HG02943 (cell line): ENCODE results near the gene ARHGEF5.

Experiments used
- ATAC-seq: cut with Tn5 transposase; IDR thresholded peaks from one replicate; pipeline ENCODE4 v1.9.1; 2021; ENCODE audit warnings: mild to moderate bottlenecking, low read depth, moderate library complexity; ENCODE audit not compliant: unreplicated experiment

The ARHGEF5 gene

DNA sequence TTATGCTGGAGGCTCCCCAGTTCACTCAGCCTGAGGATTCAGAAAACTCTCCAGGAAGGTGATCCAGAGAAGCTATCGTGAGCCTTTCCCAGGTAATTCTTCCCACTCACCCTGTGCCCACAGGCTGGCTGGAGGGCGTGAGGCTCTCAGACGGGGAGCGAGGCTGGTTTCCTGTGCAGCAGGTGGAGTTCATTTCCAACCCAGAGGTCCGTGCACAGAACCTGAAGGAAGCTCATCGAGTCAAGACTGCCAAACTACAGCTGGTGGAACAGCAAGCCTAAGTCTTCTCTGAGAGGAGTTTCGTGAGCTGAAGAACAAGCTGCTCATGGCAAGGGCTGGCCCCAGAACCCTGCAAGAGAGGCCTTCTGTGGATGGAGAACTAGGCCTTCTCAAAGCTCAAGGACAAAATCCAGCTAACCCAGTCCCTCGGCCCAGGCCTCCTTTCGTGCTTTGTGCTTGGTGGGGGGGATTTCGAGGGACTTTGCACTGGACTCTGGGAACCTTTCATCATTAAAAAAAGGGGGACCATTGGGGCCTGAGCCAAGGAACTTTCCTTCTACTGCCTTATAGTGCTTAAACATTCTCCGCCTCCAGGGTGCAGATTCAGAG is 24.7 kb downstream of the ARHGEF5 start:
- no peak for ATAC-seq

DNA sequence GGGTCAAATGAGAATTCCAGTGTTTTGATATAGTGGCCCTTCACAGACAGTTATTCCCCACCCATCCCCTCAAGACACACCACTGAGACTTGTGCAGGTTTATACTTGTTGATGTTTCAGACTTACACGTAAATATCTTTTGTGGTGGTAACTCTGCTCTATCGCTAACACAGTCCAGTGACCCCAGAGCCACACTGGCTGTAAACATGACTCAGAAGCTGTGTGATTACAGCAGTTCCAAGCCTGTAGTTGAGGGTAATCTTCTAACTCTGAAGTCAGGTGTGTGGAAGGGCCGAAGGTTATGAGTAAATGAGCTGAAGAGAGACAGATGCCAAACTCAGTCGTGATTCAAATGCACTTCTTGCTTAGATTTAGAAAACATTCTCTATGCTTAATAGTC is 28.9 kb downstream of the ARHGEF5 start:
- ATAC-seq: no peak

DNA sequence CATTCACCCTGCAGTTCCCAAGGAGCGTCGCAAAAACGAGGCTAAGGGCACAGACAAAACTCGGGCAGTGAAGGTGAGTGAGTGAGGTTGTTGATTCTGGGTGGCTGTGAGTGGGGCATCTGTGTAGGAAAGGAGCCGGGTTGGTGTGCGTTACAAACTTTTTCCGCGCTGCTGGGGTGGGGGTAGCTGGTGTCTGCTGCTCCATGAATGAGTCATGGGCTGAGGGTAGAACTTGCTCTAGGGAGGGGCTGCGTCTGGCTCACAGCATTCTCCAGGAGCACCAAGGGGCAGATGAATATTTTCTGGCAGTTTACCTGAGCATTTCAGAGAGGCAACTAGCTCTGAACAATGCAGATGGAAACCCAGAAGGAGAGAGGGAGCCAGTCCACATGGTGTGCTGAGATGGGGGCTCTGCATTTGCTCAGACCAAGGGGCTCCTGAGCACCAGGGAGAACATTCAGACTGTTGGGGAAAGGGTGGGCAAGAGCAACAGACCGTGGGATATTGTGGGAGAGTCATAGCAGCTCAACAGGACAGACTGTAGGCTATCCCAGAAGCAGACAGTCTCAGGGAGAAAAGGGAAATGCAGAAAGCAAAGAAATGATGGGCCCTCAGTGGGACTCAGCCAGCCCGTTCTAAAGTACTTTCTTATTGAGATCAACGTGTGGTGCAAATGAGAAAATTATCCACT is 29.5 kb downstream of the ARHGEF5 start:
- ATAC-seq: no peak

GRCh38 chr7:144386741-144387140 is 31.5 kb downstream of the ARHGEF5 start:
- no peak for ATAC-seq

DNA sequence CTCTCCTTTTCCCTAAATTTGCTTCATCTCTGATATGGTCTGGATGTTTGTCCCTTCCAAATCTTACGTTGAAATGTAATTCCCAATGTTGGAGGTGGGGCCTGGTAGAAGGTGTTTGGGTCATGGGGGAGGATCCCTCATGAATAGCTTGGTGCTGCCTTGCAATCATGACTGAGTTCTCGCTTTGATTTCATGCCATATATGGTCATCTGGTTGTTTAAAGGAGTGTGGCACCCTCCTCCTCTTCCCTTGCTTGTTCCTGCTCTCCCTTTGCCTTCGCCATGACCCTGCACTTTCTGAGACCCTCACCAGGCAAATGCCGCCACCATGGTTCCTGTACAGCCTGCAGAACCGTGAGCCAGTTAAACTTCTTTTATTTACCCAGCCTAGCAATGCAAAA is 33.7 kb downstream of the ARHGEF5 start:
- ATAC-seq: no peak

DNA sequence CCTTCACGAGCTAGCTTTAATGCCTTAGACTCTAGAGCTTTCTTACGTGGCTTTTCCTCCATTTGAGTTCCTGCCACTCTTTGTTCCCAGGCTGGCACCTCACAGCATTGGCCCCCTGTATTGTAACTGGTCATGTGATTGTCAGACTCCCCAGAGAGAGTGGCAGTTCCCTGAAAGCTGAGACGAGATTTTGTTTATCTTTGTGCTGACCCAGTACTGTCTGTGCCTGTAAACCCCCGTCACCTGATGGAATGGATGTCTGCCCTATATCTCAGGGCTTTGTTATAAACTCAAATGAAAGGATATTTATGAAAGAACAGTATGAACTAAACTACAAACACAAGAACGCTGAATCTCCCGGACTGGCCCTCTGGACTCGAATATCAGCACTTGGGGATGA is 35.3 kb downstream of the ARHGEF5 start:
- no peak for ATAC-seq

GRCh38 chr7:144391014-144391413 is 35.8 kb downstream of the ARHGEF5 start:
- no peak for ATAC-seq

DNA sequence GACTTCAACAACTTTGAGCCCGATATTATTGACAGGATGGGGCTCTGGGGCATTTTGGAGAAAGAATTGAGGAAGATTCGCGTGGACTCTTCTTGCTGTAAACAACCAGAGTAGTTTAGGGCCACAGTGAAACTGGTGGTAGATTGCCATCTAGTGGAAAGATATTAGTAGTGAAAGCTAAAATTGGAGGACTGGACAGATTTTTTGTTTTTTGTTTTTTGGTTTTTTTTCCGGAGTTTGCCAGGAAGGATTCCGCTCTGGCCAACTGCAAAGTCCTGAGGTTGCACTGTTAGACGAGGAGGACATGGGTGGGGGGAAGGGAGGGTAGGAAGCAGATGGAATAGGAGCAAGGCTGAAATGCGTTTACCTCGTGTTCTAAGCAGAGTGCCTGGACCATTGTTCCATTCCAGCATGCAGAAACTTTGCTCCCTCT is 36.6 kb downstream of the ARHGEF5 start:
- ATAC-seq: peak; percentile 81

GRCh38 chr7:144397086-144397485 is 41.9 kb downstream of the ARHGEF5 start:
- no peak for ATAC-seq

GRCh38 chr7:144398291-144398690 is 43.1 kb downstream of the ARHGEF5 start:
- no peak for ATAC-seq

GRCh38 chr7:144398911-144399310 is 43.7 kb downstream of the ARHGEF5 start:
- ATAC-seq: no peak

GRCh38 chr7:144399946-144400345 is 44.7 kb downstream of the ARHGEF5 start:
- no peak for ATAC-seq

GRCh38 chr7:144401490-144401889 is 46.3 kb downstream of the ARHGEF5 start:
- no peak for ATAC-seq

DNA sequence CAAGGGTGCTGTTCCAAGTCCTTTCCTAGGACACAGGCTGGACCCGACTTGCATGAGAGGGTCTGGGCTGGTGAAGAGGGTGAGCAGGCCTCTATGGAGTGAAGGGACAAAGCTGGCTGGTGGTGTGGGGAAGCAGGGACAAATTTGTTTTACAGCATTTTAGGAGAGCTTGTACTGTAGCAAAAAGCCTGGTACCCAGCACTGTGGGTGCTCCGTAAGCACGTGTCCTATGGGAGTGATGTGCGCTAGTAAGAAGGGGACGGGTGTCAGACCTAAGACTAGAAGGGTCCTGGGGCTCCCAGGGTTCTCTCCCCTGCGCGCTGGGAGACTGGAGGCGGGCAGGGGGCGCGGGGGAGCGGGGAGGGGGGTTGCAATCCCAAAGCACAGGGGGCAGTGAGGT is 47.9 kb downstream of the ARHGEF5 start:
- no peak for ATAC-seq

DNA sequence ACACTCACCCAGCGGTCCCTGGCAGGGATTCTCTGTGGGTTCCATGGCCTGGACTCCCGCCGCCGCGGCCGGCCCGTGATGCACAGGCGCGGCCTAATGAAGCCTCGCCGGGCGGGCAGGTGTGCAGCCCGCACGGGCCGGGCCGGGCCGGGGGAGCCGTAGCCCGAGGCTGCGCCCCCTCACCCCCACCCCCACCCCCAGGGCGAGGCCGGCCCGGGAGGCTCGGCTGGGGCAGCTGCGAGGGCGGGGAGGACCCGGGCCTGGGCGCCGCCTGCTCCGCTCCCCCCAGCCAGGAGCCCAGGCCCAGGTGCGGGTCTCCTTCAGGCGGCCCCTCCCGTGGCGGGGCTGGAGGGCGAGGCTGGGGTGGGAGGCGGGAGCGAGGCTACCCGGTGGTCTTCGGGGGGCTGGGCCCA is 48.5 kb downstream of the ARHGEF5 start, which contains the start of gene NOBOX:
TSS of gene NOBOX (minus strand) at position 45 of the 413 bp plus-strand sequence.
- ATAC-seq: no peak

DNA sequence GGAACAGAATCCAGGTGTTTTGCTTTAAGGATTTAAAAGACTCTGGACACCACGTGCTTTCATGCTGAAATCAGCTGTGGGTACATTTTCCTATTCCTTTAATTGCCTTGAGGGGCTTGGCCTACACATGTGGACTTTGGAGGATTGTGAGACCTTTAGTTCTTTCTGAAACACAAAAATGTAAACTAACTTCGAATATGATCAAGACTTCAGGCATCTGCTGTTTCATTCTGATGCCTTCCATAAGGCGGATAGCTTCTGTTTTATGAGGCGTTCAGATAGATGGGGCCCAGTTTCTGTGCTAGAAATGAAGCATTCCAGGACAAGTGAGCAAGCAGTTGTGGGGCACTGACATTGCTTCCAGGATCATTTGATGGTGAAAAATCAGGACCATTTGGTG is 49.7 kb downstream of the ARHGEF5 start:
- ATAC-seq: no peak

GRCh38 chr7:144407266-144407931 is 52.2 kb downstream of the ARHGEF5 start:
- ATAC-seq: no peak

DNA sequence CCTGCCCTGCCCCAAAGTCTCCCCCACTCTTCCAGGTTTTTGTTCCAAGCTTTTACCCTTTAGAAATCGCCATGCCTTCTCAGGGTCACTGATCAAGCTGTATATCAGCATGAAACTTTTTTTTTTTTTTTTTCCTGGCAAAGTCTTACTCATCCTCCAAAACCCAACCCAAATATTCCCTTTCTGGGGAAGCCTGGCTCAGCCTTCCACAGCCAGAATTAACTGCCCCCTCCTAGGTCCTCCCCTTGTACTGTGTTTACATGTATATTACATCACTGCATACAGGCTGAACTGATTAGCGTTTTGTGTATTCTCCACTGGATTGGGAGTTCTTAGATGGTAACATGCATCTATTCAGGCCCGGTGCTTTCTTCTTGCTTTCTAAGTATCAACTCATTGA is 52.9 kb downstream of the ARHGEF5 start:
- ATAC-seq: no peak

DNA sequence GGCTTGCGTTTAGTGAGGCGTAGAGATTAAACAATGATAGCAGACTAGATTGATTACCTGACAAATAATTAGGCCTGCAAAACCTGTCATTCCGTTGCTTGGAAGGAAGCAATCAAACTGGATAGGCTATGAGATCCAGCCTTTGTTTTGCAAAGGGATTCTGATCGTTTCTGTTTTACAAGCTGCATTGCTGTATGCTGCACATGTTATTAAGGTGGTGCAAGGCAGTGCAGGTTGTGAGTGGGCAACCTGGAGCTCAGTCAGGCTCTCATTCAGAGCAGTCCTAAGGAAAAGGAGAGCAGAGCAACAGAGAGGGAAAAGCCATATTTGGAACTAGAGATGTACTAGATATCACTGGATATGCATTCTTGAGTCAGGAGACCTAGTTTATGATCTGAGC is 55.2 kb downstream of the ARHGEF5 start:
- no peak for ATAC-seq

- ATAC-seq: no peak
Measured at GRCh38 chr7:144414815-144415214, 59.6 kb downstream of the ARHGEF5 start.

DNA sequence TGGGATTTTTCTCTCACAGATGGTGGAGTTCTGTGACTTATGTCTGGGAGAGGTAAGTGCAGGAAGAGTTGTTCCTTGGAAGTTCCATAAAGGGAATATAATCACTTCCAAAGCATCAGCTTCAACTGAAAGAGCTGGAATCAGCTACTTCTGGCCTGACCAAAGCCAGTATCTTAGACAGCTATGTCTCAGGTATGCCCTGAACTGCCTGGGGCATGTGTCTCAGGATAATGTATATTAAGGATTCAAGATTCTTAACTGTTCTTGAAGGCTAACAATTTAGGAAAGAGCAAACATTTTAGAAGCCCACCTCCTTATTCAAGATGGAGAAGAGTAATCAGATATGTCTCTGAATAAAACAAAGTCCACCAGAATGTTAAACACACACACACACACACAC is 60.7 kb downstream of the ARHGEF5 start:
- ATAC-seq: no peak

DNA sequence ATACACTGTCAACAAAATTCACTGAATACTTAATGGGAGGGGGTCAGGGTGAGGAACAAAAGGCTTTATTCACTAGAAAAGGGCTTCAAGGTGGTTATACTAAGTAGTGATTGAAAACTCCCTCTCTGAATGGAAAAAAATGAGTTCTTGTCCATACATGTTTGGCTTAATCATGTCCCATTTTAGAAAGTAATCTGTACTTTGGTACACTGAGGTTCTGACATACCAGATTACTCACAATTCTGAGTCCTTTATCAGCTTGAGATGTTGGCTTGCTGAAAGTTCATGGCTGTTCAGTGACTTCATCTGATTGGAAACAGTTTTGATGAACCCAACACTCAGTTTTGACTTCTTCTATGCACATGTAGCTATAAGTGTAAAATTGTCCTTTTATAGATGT is 61.1 kb downstream of the ARHGEF5 start:
- no peak for ATAC-seq
